ENCODE measurements around the gene AKAP8L. TPM values are rescaled to one million over a fixed set of nuclear protein-coding genes. Genes with fewer than 3 reads are reported as not detected.

AKAP8L gene
- total and polyA plus RNA-seq, 9 of the 15 experiments (the other 6 are each of a cell fraction or from before 2014, with no cell fraction given): 2.4 to 116 (median 70.7) TPM

GRCh38 chr19:15453906-15454860, 35.4 kb upstream of the AKAP8L start:
- no peak overlapping the region for H3K4me2 ChIP-seq (ENCODE audit: insufficient read depth, low read length)
- ChIA-PET POLR2A (interaction anchor here (0.6 kb wide), 1 partner anchor 592 kb away, joined by 3 read pairs; no protein-coding TSS in a partner anchor), CTCF (ENCODE audit: low intra/inter-chr PET ratio) (no interaction called here)
- no TSS peak for BruUV-seq (replicated peaks)
- H2AFZ ChIP-seq (ENCODE audit: low read depth, low read length): no peak overlapping the region
- ATAC-seq (no peak), FAIRE-seq (no peak), DNase-seq (ENCODE audit: extremely low read depth in 1 of 4, low spot score in 3 of 4) (no peak)
- no peaks in the 10 kb centered on the region for H3K27me3 ChIP-seq (ENCODE audit: control insufficient read depth in 2 of 2, insufficient read depth in 2 of 2, low read length in 2 of 2)
- no peak overlapping the region for H3K27ac ChIP-seq (ENCODE audit: extremely low read depth, low read depth, low read length)
- no peaks in the 10 kb centered on the region for H3K9me3 ChIP-seq (replicated peaks; ENCODE audit: control insufficient read depth, insufficient read depth, low read depth, low read length)
- H3K79me2 ChIP-seq (ENCODE audit: control insufficient read depth, insufficient read depth, low read length): no peaks in the 10 kb centered on the region
- peak overlapping the region in 1 of 2 experiments; percentile 66; a peak in 1 of 4 replicates for H3K9ac ChIP-seq (ENCODE audit: insufficient read depth in 1 of 2, low read depth in 2 of 2, low read length in 2 of 2)
- no peaks in the 10 kb centered on the region for H3K36me3 ChIP-seq (ENCODE audit: control insufficient read depth, insufficient read depth, low read length)
- H3K9me1 ChIP-seq (ENCODE audit: control insufficient read depth, insufficient read depth, low read length): no peaks in the 10 kb centered on the region
- intact Hi-C loops (cut with micrococcal nuclease): no loop called here
- 37% methylated on average over 15 of the region's 17 CpGs for WGBS (ENCODE audit: insufficient coverage, low coverage, missing lambda C conversion rate)
- peaks cover 22 to 52% of the 10 kb centered on the region in 2 experiments for H3K4me1 ChIP-seq (replicated peaks in 1 of 2; ENCODE audit: control insufficient read depth in 2 of 2, insufficient read depth in 2 of 2, low read length in 2 of 2)
- no peak overlapping the region for H3K4me3 ChIP-seq
- H4K20me1 ChIP-seq (replicated peaks; ENCODE audit: control insufficient read depth, insufficient read depth, low read length): 0 out of 2 replicates have a peak, but pooled peaks cover 2% of the 10 kb centered on the region
- in situ Hi-C loops (cut with MboI): no loop called here
- TF ChIP-seq MAFF (IDR thresholded peaks at IDR 0.05; ENCODE audit: low read length) (no peak), HES1 (IDR thresholded peaks at IDR 0.05; ENCODE audit: low read depth) (no peak), FOXM1 (IDR thresholded peaks at IDR 0.05; ENCODE audit: low read depth) (no peak), FOXM1 (CRISPR knock-in tag; IDR thresholded peaks at IDR 0.05; ENCODE audit: low read depth) (no peak), PRDM10 (IDR thresholded peaks at IDR 0.05; ENCODE audit: partially characterized antibody) (no peak), MAZ (CRISPR knock-in tag; conservative IDR thresholded peaks at IDR 0.05 in 1 of 2, IDR thresholded peaks at IDR 0.05 in 1 of 2) (no peak), NR2C1 (IDR thresholded peaks at IDR 0.05) (peak; percentile 78), NR2C1 (tag; IDR thresholded peaks at IDR 0.05) (peak; percentile 70), NR2C2 (CRISPR knock-in tag; IDR thresholded peaks at IDR 0.05) (0 out of 2 replicates have a peak, but pooled peaks have one; percentile 33), NR2C2 (tag; IDR thresholded peaks at IDR 0.05) (peak; percentile 25; the same call in 1 of the 2 replicates), NR0B1 (IDR thresholded peaks at IDR 0.05; ENCODE audit: partially characterized antibody) (no peak), THAP7 (CRISPR knock-in tag; IDR thresholded peaks at IDR 0.05) (no peak), BACH1 (tag; IDR thresholded peaks at IDR 0.05) (no peak), NR3C1 (CRISPR knock-in tag; IDR thresholded peaks at IDR 0.05) (no peak), PTBP1 (IDR thresholded peaks at IDR 0.05; ENCODE audit: low read depth, low read length) (no peak), HDAC2 (IDR thresholded peaks at IDR 0.05) (no peak)
